Kidney (tissue), 14 donors: ENCODE data around the gene HHAT. TPM values are rescaled to one million over a fixed set of nuclear protein-coding genes. Genes with fewer than 3 reads are reported as not detected.

ENCODE experiments used
- DNase-seq, 5 donors: peaks; one replicate each; pipeline ENCODE4 v3.0.0-alpha.2; 2013 to 2020
- FAIRE-seq: peaks from 2 replicates; lab custom pipeline; 2012; peaks lifted over from hg19 to GRCh38; lab: Jason Lieb, UNC
- H3K27ac ChIP-seq, 2 donors: one replicate each; pipeline ENCODE4 v1.7.0; 2013; ENCODE audit warnings: low read depth in 2 of 2, low read length in 2 of 2, inconsistent platforms in 1 of 2
- H3K27me3 ChIP-seq: one replicate; pipeline ENCODE4 v1.7.1; 2013; ENCODE audit warnings: low read length, inconsistent platforms; ENCODE audit not compliant: control insufficient read depth, insufficient read depth
- H3K36me3 ChIP-seq, 3 donors: one replicate each; pipeline versions ENCODE4 v1.7.0 to v1.7.1; 2013; ENCODE audit warnings: low read length in 3 of 3, control low read depth in 1 of 3, inconsistent platforms in 1 of 3; ENCODE audit not compliant: insufficient read depth in 3 of 3, control insufficient read depth in 2 of 3
- H3K4me1 ChIP-seq, 3 donors: one replicate each; pipeline versions ENCODE4 v1.7.0 to v1.7.1; 2013; ENCODE audit warnings: low read length in 3 of 3, inconsistent platforms in 1 of 3, low read depth in 1 of 3; ENCODE audit not compliant: control insufficient read depth in 2 of 3, insufficient read depth in 2 of 3
- H3K4me3 ChIP-seq, 3 donors: one replicate each; pipeline versions ENCODE4 v1.7.0 to v1.8.1; 2013; ENCODE audit warnings: low read length in 3 of 3, control low read depth in 1 of 3, inconsistent platforms in 1 of 3
- H3K9ac ChIP-seq, 3 donors: one replicate each; pipeline versions ENCODE4 v1.7.0 to v1.7.1; 2013; ENCODE audit warnings: low read length in 3 of 3, control low read depth in 1 of 3, inconsistent platforms in 1 of 3
- H3K9me3 ChIP-seq, 3 donors: one replicate each; pipeline versions ENCODE4 v1.7.0 to v1.7.1; 2013; ENCODE audit warnings: low read length in 3 of 3, control low read depth in 1 of 3, inconsistent platforms in 1 of 3; ENCODE audit not compliant: control insufficient read depth in 2 of 3, insufficient read depth in 1 of 3
- intact Hi-C: fragments of 100-400 bp; cut with DNase I; formaldehyde crosslinking; loops from one replicate; pipeline ENCODE4 v1.11.1; 2022
- polyA plus RNA-seq: library from polyadenylated mRNA; stranded (reverse); fragments of 350-450 nt; fragmentation: Illumina TruSeq; extraction: RNeasy Lipid Tissue Mini Kit (QIAGEN cat#74804); gene quantifications from one replicate; pipeline ENCODE4 v1.2.3, GENCODE V29; 2014; ENCODE audit warnings: low read depth, low replicate concordance; ENCODE audit not compliant: insufficient read depth
- total RNA-seq: library from RNA; stranded (reverse); fragmentation: NEBNext Ultra II Directional; extraction: Animal tissue kit (Norgen Biotek cat#: 25700); gene quantifications from one replicate; pipeline ENCODE4 v1.2.1, GENCODE V29; 2021
- TF ChIP-seq, protein P1 (sequence below): IDR thresholded peaks from 3 replicates; pipeline ENCODE4 v1.5.1; 2012; ENCODE audit warnings: mild to moderate bottlenecking, moderate library complexity, borderline replicate concordance; ENCODE audit not compliant: insufficient read depth; ENCODE audit errors: extremely low read depth
- donor health status: control.
- donor health status: control.
- donor health status: control.
- donor health status: control.
- donor health status: control.
- donor health status: DM: yes; HTN: yes; CAD: no.
- donor health status: Normal renal cell carcinoma (clear cell type).

HHAT gene
- total and polyA plus RNA-seq, 2 donors from 2014 or later, result 5.5 to 9.7 TPM

- TF ChIP-seq, protein P1, sequence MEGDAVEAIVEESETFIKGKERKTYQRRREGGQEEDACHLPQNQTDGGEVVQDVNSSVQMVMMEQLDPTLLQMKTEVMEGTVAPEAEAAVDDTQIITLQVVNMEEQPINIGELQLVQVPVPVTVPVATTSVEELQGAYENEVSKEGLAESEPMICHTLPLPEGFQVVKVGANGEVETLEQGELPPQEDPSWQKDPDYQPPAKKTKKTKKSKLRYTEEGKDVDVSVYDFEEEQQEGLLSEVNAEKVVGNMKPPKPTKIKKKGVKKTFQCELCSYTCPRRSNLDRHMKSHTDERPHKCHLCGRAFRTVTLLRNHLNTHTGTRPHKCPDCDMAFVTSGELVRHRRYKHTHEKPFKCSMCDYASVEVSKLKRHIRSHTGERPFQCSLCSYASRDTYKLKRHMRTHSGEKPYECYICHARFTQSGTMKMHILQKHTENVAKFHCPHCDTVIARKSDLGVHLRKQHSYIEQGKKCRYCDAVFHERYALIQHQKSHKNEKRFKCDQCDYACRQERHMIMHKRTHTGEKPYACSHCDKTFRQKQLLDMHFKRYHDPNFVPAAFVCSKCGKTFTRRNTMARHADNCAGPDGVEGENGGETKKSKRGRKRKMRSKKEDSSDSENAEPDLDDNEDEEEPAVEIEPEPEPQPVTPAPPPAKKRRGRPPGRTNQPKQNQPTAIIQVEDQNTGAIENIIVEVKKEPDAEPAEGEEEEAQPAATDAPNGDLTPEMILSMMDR, result no peak
- Histone ChIP-seq H3K9ac (no peak overlapping the region), H3K27ac (no peak overlapping the region), H3K4me1 (no peaks in the 10 kb centered on the region), H3K27me3 (no peaks in the 10 kb centered on the region), H3K4me3 (no peak overlapping the region), H3K9me3 (no peaks in the 10 kb centered on the region), H3K36me3 (no peaks in the 10 kb centered on the region)
- intact Hi-C loops, result no loop called here
- FAIRE-seq, result no peak
- DNase-seq, result no peak
These were observed 100.0 kb downstream of the HHAT start for GRCh38 chr1:210428696-210429095.

DNA sequence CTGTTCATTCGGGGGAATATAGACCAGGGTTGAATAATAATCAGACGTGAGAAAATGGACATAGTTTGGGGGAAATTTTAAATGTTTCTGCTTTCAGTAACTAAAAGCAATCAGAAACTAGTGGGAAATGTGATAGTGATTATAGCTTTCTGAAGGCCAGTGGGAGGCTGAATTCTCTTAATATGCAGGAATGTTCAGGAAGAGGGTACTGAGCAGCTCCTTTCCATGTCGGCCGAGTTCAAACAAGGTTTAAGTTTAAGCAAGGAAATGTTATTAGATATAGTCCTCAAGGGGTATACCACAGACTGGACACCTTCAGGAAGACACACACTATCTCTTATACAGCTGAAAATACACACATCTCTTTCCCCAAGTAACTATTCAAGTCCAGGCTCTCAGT, 105.5 kb downstream of the HHAT start:
- intact Hi-C loops, result no loop called here

DNA sequence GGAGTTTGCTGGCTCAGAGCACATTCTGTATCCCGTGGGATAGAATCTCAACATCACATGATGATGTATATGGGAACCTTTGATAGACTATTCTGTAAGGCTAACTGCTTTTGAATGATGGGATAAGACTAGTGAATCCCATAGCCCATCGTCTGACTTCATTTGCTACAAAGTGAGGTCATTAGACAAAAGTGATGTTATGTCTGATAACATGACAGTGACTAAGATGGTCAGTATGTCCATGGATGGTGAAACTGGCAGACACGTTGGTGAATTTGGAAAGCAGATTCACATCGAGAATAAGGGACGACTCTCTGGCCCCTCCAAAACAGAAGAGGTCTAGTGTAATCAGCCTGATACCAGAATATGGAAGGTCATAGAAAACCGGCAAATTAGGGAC, 108.4 kb downstream of the HHAT start:
- intact Hi-C loops, result no loop called here

More for the DNA sequence above, 105.5 kb downstream of the HHAT start:
- Histone ChIP-seq H3K27me3 (no peaks in the 10 kb centered on the region), H3K9me3 (no peaks in the 10 kb centered on the region), H3K4me3 (no peak overlapping the region), H3K9ac (no peak overlapping the region), H3K27ac (no peak overlapping the region), H3K4me1 (peaks cover 0 to 1% (median 0%) of the 10 kb centered on the region in 3 donors), H3K36me3 (no peaks in the 10 kb centered on the region)
- TF ChIP-seq, protein P1, result no peak
- FAIRE-seq (no peak), DNase-seq (no peak)

More for the DNA sequence above, 108.4 kb downstream of the HHAT start:
- Histone ChIP-seq H3K36me3 (no peaks in the 10 kb centered on the region), H3K9me3 (no peaks in the 10 kb centered on the region), H3K27me3 (no peaks in the 10 kb centered on the region), H3K4me3 (no peak overlapping the region), H3K27ac (no peak overlapping the region), H3K4me1 (peaks cover 0 to 2% (median 0%) of the 10 kb centered on the region in 3 donors), H3K9ac (no peak overlapping the region)
- FAIRE-seq, result no peak
- TF ChIP-seq, protein P1, result no peak
- no peak for DNase-seq
